H9 (cell line): ENCODE results near the gene KIR3DL1. TPM values are rescaled to one million over a fixed set of nuclear protein-coding genes. Genes with fewer than 3 reads are reported as not detected.
"Not testable (repeated sequence)": the region's sequence is repeated elsewhere in the genome, so short reads cannot be mapped to it uniquely, and the experiment has no call there.

Source experiments
- DNase-seq: peaks from one replicate; pipeline ENCODE4 v3.0.0-alpha.2; 2017
- H2AFZ ChIP-seq: one replicate; pipeline ENCODE4 v1.6.1; 2013; ENCODE audit warnings: mild to moderate bottlenecking, low read length, control low read depth, moderate library complexity
- H2AK5ac ChIP-seq: 2 replicates; pipeline ENCODE4 v1.6.1; 2013; ENCODE audit warnings: low read length, control low read depth, mixed read lengths; ENCODE audit not compliant: insufficient read length
- H2BK120ac ChIP-seq: one replicate; pipeline ENCODE4 v1.6.1; 2013; ENCODE audit warnings: low read depth, mild to moderate bottlenecking, low read length, control low read depth, inconsistent platforms; ENCODE audit not compliant: poor library complexity, severe bottlenecking
- H2BK12ac ChIP-seq: 2 replicates; pipeline ENCODE4 v1.6.1; 2013; ENCODE audit warnings: low read length, control low read depth, mixed read lengths, low read depth; ENCODE audit not compliant: insufficient read length
- H2BK15ac ChIP-seq: 2 replicates; pipeline ENCODE4 v1.6.1; 2013; ENCODE audit warnings: low read depth, low read length, control low read depth
- H2BK20ac ChIP-seq: one replicate; pipeline ENCODE4 v1.6.1; 2013; ENCODE audit warnings: low read depth, mild to moderate bottlenecking, low read length, control low read depth, inconsistent platforms; ENCODE audit not compliant: poor library complexity, severe bottlenecking
- H2BK5ac ChIP-seq: 2 replicates; pipeline ENCODE4 v1.6.1; 2013; ENCODE audit warnings: low read length, control low read depth, mixed read lengths; ENCODE audit not compliant: insufficient read length
- H3K14ac ChIP-seq: 2 replicates; pipeline ENCODE4 v1.6.1; 2013; ENCODE audit warnings: low read length, control low read depth; ENCODE audit not compliant: insufficient read depth
- H3K18ac ChIP-seq: 2 replicates; pipeline ENCODE4 v1.6.1; 2013; ENCODE audit warnings: low read depth, mild to moderate bottlenecking, mixed read lengths, low read length, control low read depth; ENCODE audit not compliant: insufficient read length
- H3K23ac ChIP-seq: 2 replicates; pipeline ENCODE4 v1.6.1; 2013; ENCODE audit warnings: low read length, control low read depth, mixed read lengths, low read depth; ENCODE audit not compliant: insufficient read length
- H3K23me2 ChIP-seq: 2 replicates; pipeline ENCODE4 v1.6.1; 2013; ENCODE audit warnings: low read depth, mild to moderate bottlenecking, mixed read lengths, low read length, control low read depth; ENCODE audit not compliant: insufficient read length, poor library complexity, severe bottlenecking
- H3K27ac ChIP-seq: 2 replicates; pipeline ENCODE4 v1.5.1; 2013; ENCODE audit warnings: low read length, control low read depth, mixed read lengths, low read depth; ENCODE audit not compliant: insufficient read length
- H3K27me3 ChIP-seq: 2 replicates; pipeline ENCODE4 v1.6.1; 2013; ENCODE audit warnings: low read length, control low read depth, inconsistent platforms; ENCODE audit not compliant: insufficient read depth
- H3K4ac ChIP-seq: 2 replicates; pipeline ENCODE4 v1.6.1; 2013; ENCODE audit warnings: low read depth, mild to moderate bottlenecking, control low read depth, inconsistent platforms, low read length, moderate library complexity
- H3K4me1 ChIP-seq: 2 replicates; pipeline ENCODE4 v1.6.1; 2013; ENCODE audit warnings: low read length, control low read depth, inconsistent platforms; ENCODE audit not compliant: insufficient read depth
- H3K4me2 ChIP-seq: 2 replicates; pipeline ENCODE4 v1.6.1; 2013; ENCODE audit warnings: low read length, control low read depth, mixed read lengths; ENCODE audit not compliant: insufficient read length, insufficient read depth
- H3K56ac ChIP-seq: 2 replicates; pipeline ENCODE4 v1.6.1; 2013; ENCODE audit warnings: low read depth, mild to moderate bottlenecking, mixed read lengths, low read length, control low read depth; ENCODE audit not compliant: insufficient read length
- H3K79me1 ChIP-seq: 2 replicates; pipeline ENCODE4 v1.6.1; 2013; ENCODE audit warnings: low read depth, mild to moderate bottlenecking, moderate library complexity, low read length, control low read depth, inconsistent platforms; ENCODE audit not compliant: insufficient read depth, poor library complexity, severe bottlenecking
- H3K79me2 ChIP-seq: 2 replicates; pipeline ENCODE4 v1.6.1; 2013; ENCODE audit warnings: low read length, control low read depth, inconsistent platforms; ENCODE audit not compliant: insufficient read depth
- H3K9ac ChIP-seq: 2 replicates; pipeline ENCODE4 v1.6.1; 2013; ENCODE audit warnings: low read length, control low read depth, mixed read lengths; ENCODE audit not compliant: insufficient read length; ENCODE audit errors: extremely low read depth
- H3K9me3 ChIP-seq: one replicate; pipeline ENCODE4 v1.6.1; 2013; ENCODE audit warnings: low read depth, low read length, inconsistent platforms; ENCODE audit not compliant: control insufficient read depth
- H3T11ph ChIP-seq: one replicate; pipeline ENCODE4 v1.6.1; 2013; ENCODE audit warnings: mild to moderate bottlenecking, low read length, control low read depth, inconsistent platforms
- H4K20me1 ChIP-seq: one replicate; pipeline ENCODE4 v1.6.1; 2013; ENCODE audit not compliant: control insufficient read depth, insufficient read length, insufficient read depth
- H4K5ac ChIP-seq: 2 replicates; pipeline ENCODE4 v1.6.1; 2013; ENCODE audit warnings: low read depth, mild to moderate bottlenecking, mixed read lengths, low read length, control low read depth; ENCODE audit not compliant: insufficient read length
- H4K8ac ChIP-seq: replicated peaks from 2 replicates; pipeline ENCODE4 v1.6.1; 2013; ENCODE audit warnings: low read length, control low read depth, mixed read lengths, low read depth; ENCODE audit not compliant: insufficient read length
- H4K91ac ChIP-seq: 2 replicates; pipeline ENCODE4 v1.6.1; 2013; ENCODE audit warnings: low read depth, mild to moderate bottlenecking, moderate library complexity, mixed read lengths, low read length, control low read depth; ENCODE audit not compliant: insufficient read length
- H3K27ac Mint-ChIP-seq, 3 experiments: 2 replicates in 2 of 3; 3 replicates in 1 of 3; pipeline ENCODE4 v1.8.0; 2020 to 2021; ENCODE audit warnings: mixed read lengths in 3 of 3, mild to moderate bottlenecking in 1 of 3, moderate library complexity in 1 of 3
- H3K27me3 Mint-ChIP-seq: 2 replicates; pipeline ENCODE4 v1.8.0; 2021; ENCODE audit warnings: low read depth, mild to moderate bottlenecking, moderate library complexity, mixed read lengths
- H3K36me3 Mint-ChIP-seq, 3 experiments: 2 replicates in 2 of 3; 3 replicates in 1 of 3; pipeline ENCODE4 v1.8.0; 2020 to 2021; ENCODE audit warnings: low read depth in 3 of 3, mixed read lengths in 3 of 3; ENCODE audit not compliant: insufficient read depth in 1 of 3
- H3K4me1 Mint-ChIP-seq, 2 experiments: 2 replicates each; pipeline ENCODE4 v1.8.0; 2020; ENCODE audit warnings: mixed read lengths in 2 of 2
- H3K4me3 Mint-ChIP-seq, 2 experiments: 2 replicates in 1 of 2; 3 replicates in 1 of 2; pipeline ENCODE4 v1.8.0; 2020 to 2021; ENCODE audit warnings: mild to moderate bottlenecking in 2 of 2, mixed read lengths in 2 of 2, moderate library complexity in 1 of 2
- H3K9me3 Mint-ChIP-seq, 2 experiments: 2 replicates in 1 of 2; 3 replicates in 1 of 2; pipeline ENCODE4 v1.8.0; 2020; ENCODE audit warnings: mild to moderate bottlenecking in 2 of 2, mixed read lengths in 2 of 2, moderate library complexity in 1 of 2
- WGBS: extraction: QIAGEN DNeasy Blood & Tissue Kit; methylation state at CpG from one replicate; pipeline ENCODE4 v1.1.7; 2013; ENCODE audit warnings: missing lambda C conversion rate, low lambda C conversion rate, mixed read lengths; ENCODE audit not compliant: insufficient read length; ENCODE audit errors: extremely low coverage; 5-methylcytosine and 5-hydroxymethylcytosine counted together
- total RNA-seq: library from RNA; stranded (reverse); gene quantifications from 2 replicates; pipeline ENCODE4 v1.2.1, GENCODE V29; 2021

KIR3DL1 gene
- total RNA-seq, 1 experiment from 2014 or later = not detected

- H2BK20ac ChIP-seq, H4K5ac ChIP-seq, H3K79me1 ChIP-seq, H3K27me3 ChIP-seq, H3K56ac ChIP-seq, H3K79me2 ChIP-seq, H3T11ph ChIP-seq, H4K91ac ChIP-seq, H3K27me3 Mint-ChIP-seq, H3K4me2 ChIP-seq, H4K20me1 ChIP-seq, H3K4me3 Mint-ChIP-seq, H3K14ac ChIP-seq, H2AK5ac ChIP-seq, H2AFZ ChIP-seq, DNase-seq, H3K23me2 ChIP-seq, H3K27ac Mint-ChIP-seq, H3K4ac ChIP-seq, H2BK15ac ChIP-seq, H3K9ac ChIP-seq, H2BK5ac ChIP-seq, H3K23ac ChIP-seq, H3K4me1 Mint-ChIP-seq, H3K4me1 ChIP-seq, H2BK120ac ChIP-seq, H4K8ac ChIP-seq, H2BK12ac ChIP-seq, H3K27ac ChIP-seq, H3K18ac ChIP-seq: not testable (repeated sequence)
- peaks cover 9 to 21% (median 16%) of the 10 kb centered on the region in 3 experiments; a peak in 6 of 7 replicates for H3K36me3 Mint-ChIP-seq
- no CpG with 5 or more reads among the region's 3 CpGs for WGBS
- H3K9me3 Mint-ChIP-seq = peaks cover 77 to 86% of the 10 kb centered on the region in 2 experiments
- H3K9me3 ChIP-seq = peaks cover 32% of the 10 kb centered on the region
These were observed 42.2 kb downstream of the KIR3DL1 start for GRCh38 chr19:54858476-54858875.

- not testable (repeated sequence) for H3K27ac ChIP-seq, H3K4me3 Mint-ChIP-seq, H3K27me3 ChIP-seq, H2BK120ac ChIP-seq, H4K5ac ChIP-seq, H2BK12ac ChIP-seq, H4K20me1 ChIP-seq, H2AK5ac ChIP-seq, H2BK5ac ChIP-seq, H2BK20ac ChIP-seq, H3K14ac ChIP-seq, DNase-seq, H3T11ph ChIP-seq, H3K23me2 ChIP-seq, H3K4me1 Mint-ChIP-seq, H3K79me1 ChIP-seq, H3K23ac ChIP-seq, H3K9ac ChIP-seq, H2AFZ ChIP-seq, H3K27ac Mint-ChIP-seq, H3K56ac ChIP-seq, H4K8ac ChIP-seq, H3K4me2 ChIP-seq, H3K18ac ChIP-seq, H3K4ac ChIP-seq, H3K4me1 ChIP-seq, H3K79me2 ChIP-seq, H2BK15ac ChIP-seq, H4K91ac ChIP-seq, H3K27me3 Mint-ChIP-seq
- H3K36me3 Mint-ChIP-seq = peaks cover 9 to 15% (median 13%) of the 10 kb centered on the region in 3 experiments; a peak in 6 of 7 replicates
- H3K9me3 Mint-ChIP-seq = peaks cover 68 to 78% of the 10 kb centered on the region in 2 experiments
- no CpG with 5 or more reads among the region's 7 CpGs for WGBS
- H3K9me3 ChIP-seq = peaks cover 23% of the 10 kb centered on the region
These were observed 43.2 kb downstream of the KIR3DL1 start for GRCh38 chr19:54859421-54859820.
